Effector CD4-positive, alpha-beta T cell (primary cell): ENCODE measurements around the gene GAB2.
"Not testable (repeated sequence)": the region's sequence is repeated elsewhere in the genome, so short reads cannot be mapped to it uniquely, and the experiment has no call there.

Source experiments
- DNase-seq: peaks from one replicate; pipeline ENCODE4 v3.0.0-alpha.2; 2020

Gene GAB2

GRCh38 chr11:78300108-78300839 lies 117.3 kb downstream of the GAB2 start:
- DNase-seq: no peak

- DNase-seq: no peak
Observed at GRCh38 chr11:78299000-78299710, 118.5 kb downstream of the GAB2 start.

- DNase-seq: no peak
Observed at GRCh38 chr11:78298291-78298771, 119.3 kb downstream of the GAB2 start.

GRCh38 chr11:78295991-78296930 lies 121.4 kb downstream of the GAB2 start:
- no peak for DNase-seq

- no peak for DNase-seq
Observed at GRCh38 chr11:78295347-78295746, 122.3 kb downstream of the GAB2 start.

GRCh38 chr11:78294100-78294499 lies 123.5 kb downstream of the GAB2 start:
- DNase-seq: not testable (repeated sequence)

- no peak for DNase-seq
Observed at GRCh38 chr11:78293536-78293935, 124.1 kb downstream of the GAB2 start.

- DNase-seq: no peak
Observed at GRCh38 chr11:78292109-78292803, 125.4 kb downstream of the GAB2 start.

- DNase-seq: no peak
Observed at GRCh38 chr11:78291503-78292108, 126.0 kb downstream of the GAB2 start.

GRCh38 chr11:78290293-78291176 lies 127.1 kb downstream of the GAB2 start:
- no peak for DNase-seq

GRCh38 chr11:78289552-78290292 lies 127.9 kb downstream of the GAB2 start:
- no peak for DNase-seq

- no peak for DNase-seq
Observed at GRCh38 chr11:78284260-78284659, 133.4 kb downstream of the GAB2 start.

GRCh38 chr11:78282821-78283220 lies 134.8 kb downstream of the GAB2 start:
- no peak for DNase-seq

GRCh38 chr11:78281511-78281910 lies 136.1 kb downstream of the GAB2 start:
- DNase-seq: no peak

GRCh38 chr11:78277314-78277994 lies 140.2 kb downstream of the GAB2 start:
- DNase-seq: no peak

GRCh38 chr11:78276311-78276710 lies 141.3 kb downstream of the GAB2 start:
- DNase-seq: no peak

GRCh38 chr11:78274739-78275138 lies 142.9 kb downstream of the GAB2 start:
- DNase-seq: no peak

GRCh38 chr11:78272625-78273269 lies 144.9 kb downstream of the GAB2 start:
- DNase-seq: not testable (repeated sequence)

- DNase-seq: not testable (repeated sequence)
Observed at GRCh38 chr11:78271801-78272200, 145.8 kb downstream of the GAB2 start.
